Activated T-helper 1 cell treated with anti-CD3 and anti-CD28 coated beads, Interleukin-12 subunit alpha, Interleukin-12 subunit beta, Interleukin-2, Interleukin-4 antibody, amounts not matched to agents 30 ng/mL and 10 ng/mL and 1 ng/mL, durations not matched to agents 14 hours and 24 hours and 36 hours (primary cell): ENCODE data around the gene BAG1. TPM values are rescaled to one million over a fixed set of nuclear protein-coding genes. Genes with fewer than 3 reads are reported as not detected.

ENCODE experiments used
- DNase-seq: peaks from one replicate; pipeline ENCODE4 v3.0.0; 2021; ENCODE audit warnings: low spot score
- H3K27ac Mint-ChIP-seq: one replicate; pipeline ENCODE4 v1.8.0; 2021; ENCODE audit warnings: mild to moderate bottlenecking, mixed read lengths
- H3K27me3 Mint-ChIP-seq: one replicate; pipeline ENCODE4 v1.8.0; 2022; ENCODE audit warnings: mild to moderate bottlenecking, moderate library complexity, mixed read lengths; ENCODE audit not compliant: insufficient read depth
- H3K36me3 Mint-ChIP-seq: one replicate; pipeline ENCODE4 v1.8.0; 2021; ENCODE audit warnings: low read depth, mixed read lengths
- H3K4me1 Mint-ChIP-seq: one replicate; pipeline ENCODE4 v1.8.0; 2021; ENCODE audit warnings: low read depth, mixed read lengths
- H3K4me3 Mint-ChIP-seq: one replicate; pipeline ENCODE4 v1.8.0; 2021; ENCODE audit warnings: mild to moderate bottlenecking, moderate library complexity, mixed read lengths
- H3K9me3 Mint-ChIP-seq: one replicate; pipeline ENCODE4 v1.8.0; 2021; ENCODE audit warnings: mixed read lengths
- intact Hi-C: fragments of 100-400 bp; cut with micrococcal nuclease; formaldehyde crosslinking; loops from one replicate; pipeline ENCODE4 v1.15.1; 2024
- total RNA-seq: library from RNA; stranded (reverse); gene quantifications from 2 replicates; pipeline ENCODE4 v1.2.3, GENCODE V29; 2022

The BAG1 gene
- total RNA-seq, 1 donor from 2014 or later, result 78.2 TPM

- Mint-ChIP-seq H3K4me3 (no peak overlapping the region), H3K27me3 (no peaks in the 10 kb centered on the region), H3K27ac (no peak overlapping the region), H3K4me1 (peaks cover 64% of the 10 kb centered on the region), H3K36me3 (peaks cover 47% of the 10 kb centered on the region), H3K9me3 (no peaks in the 10 kb centered on the region)
- intact Hi-C loops, result no loop called here
- DNase-seq, result no peak
Measured at GRCh38 chr9:33270146-33270545, 5.6 kb upstream of the BAG1 start.

GRCh38 chr9:33267151-33267767, 2.8 kb upstream of the BAG1 start:
- peaks cover 57% of the 10 kb centered on the region for H3K4me1 Mint-ChIP-seq
- intact Hi-C loops, result loop anchor here (5.0 kb wide), 1 partner anchor 715 kb away; the partner anchor contains the start of genes SMIM27 and TOPORS
- no peaks in the 10 kb centered on the region for H3K9me3 Mint-ChIP-seq
- no peaks in the 10 kb centered on the region for H3K27me3 Mint-ChIP-seq
- no peak for DNase-seq
- peaks cover 43% of the 10 kb centered on the region for H3K36me3 Mint-ChIP-seq
- H3K27ac Mint-ChIP-seq, result peak overlapping the region; percentile 81
- H3K4me3 Mint-ChIP-seq, result peak overlapping the region; percentile 90

- Mint-ChIP-seq H3K4me3 (peak overlapping the region; percentile 90), H3K27me3 (no peaks in the 10 kb centered on the region), H3K9me3 (no peaks in the 10 kb centered on the region), H3K36me3 (peaks cover 43% of the 10 kb centered on the region), H3K4me1 (peaks cover 52% of the 10 kb centered on the region), H3K27ac (peak overlapping the region; percentile 85)
- intact Hi-C loops, result loop anchor here (1.0 to 5.0 kb wide), 4 partner anchors 41 to 783 kb away; partner anchors contain the start of genes NOL6, SMIM27, TOPORS and UBAP2
- no peak for DNase-seq
Measured at GRCh38 chr9:33265211-33265865, 830 bp upstream of the BAG1 start.

- Mint-ChIP-seq H3K36me3 (peaks cover 46% of the 10 kb centered on the region), H3K27me3 (no peaks in the 10 kb centered on the region), H3K4me1 (peaks cover 60% of the 10 kb centered on the region), H3K27ac (peak overlapping the region; percentile 94), H3K9me3 (no peaks in the 10 kb centered on the region), H3K4me3 (peak overlapping the region; percentile 96)
- intact Hi-C loops, result loop anchor here (1.0 to 2.0 kb wide), 8 partner anchors 26 to 785 kb away; partner anchors contain the start of genes APTX, B4GALT1, DNAJA1 and NFX1
- DNase-seq, result peak; percentile 28
Measured at GRCh38 chr9:33264003-33264472, 470 bp downstream of the BAG1 start.

GRCh38 chr9:33263131-33264002, 1.1 kb downstream of the BAG1 start:
- Mint-ChIP-seq H3K36me3 (peaks cover 50% of the 10 kb centered on the region), H3K4me1 (peaks cover 60% of the 10 kb centered on the region), H3K27me3 (no peaks in the 10 kb centered on the region), H3K9me3 (no peaks in the 10 kb centered on the region), H3K27ac (peak overlapping the region; percentile 94), H3K4me3 (peak overlapping the region; percentile 96)
- intact Hi-C loops, result loop anchor here (1.0 to 2.0 kb wide), 8 partner anchors 27 to 785 kb away; partner anchors contain the start of genes APTX, B4GALT1, DNAJA1 and NFX1
- peak; percentile 7 for DNase-seq

- no peaks in the 10 kb centered on the region for H3K9me3 Mint-ChIP-seq
- peaks cover 57% of the 10 kb centered on the region for H3K36me3 Mint-ChIP-seq
- peaks cover 30% of the 10 kb centered on the region for H3K4me1 Mint-ChIP-seq
- H3K27me3 Mint-ChIP-seq, result no peaks in the 10 kb centered on the region
- H3K4me3 Mint-ChIP-seq, result no peak overlapping the region
- H3K27ac Mint-ChIP-seq, result peak overlapping the region; percentile 2
- intact Hi-C loops, result no loop called here
- no peak for DNase-seq
Measured at GRCh38 chr9:33260372-33260771, 4.1 kb downstream of the BAG1 start.

- no peaks in the 10 kb centered on the region for H3K27me3 Mint-ChIP-seq
- H3K9me3 Mint-ChIP-seq, result no peaks in the 10 kb centered on the region
- H3K4me3 Mint-ChIP-seq, result no peak overlapping the region
- H3K27ac Mint-ChIP-seq, result no peak overlapping the region
- peaks cover 67% of the 10 kb centered on the region for H3K36me3 Mint-ChIP-seq
- DNase-seq, result no peak
- H3K4me1 Mint-ChIP-seq, result peaks cover 17% of the 10 kb centered on the region
- intact Hi-C loops, result no loop called here
Measured at GRCh38 chr9:33257276-33257675, 7.2 kb downstream of the BAG1 start.

- Mint-ChIP-seq H3K36me3 (peaks cover 63% of the 10 kb centered on the region), H3K27me3 (no peaks in the 10 kb centered on the region), H3K27ac (no peak overlapping the region), H3K4me3 (no peak overlapping the region), H3K4me1 (peaks cover 17% of the 10 kb centered on the region), H3K9me3 (no peaks in the 10 kb centered on the region)
- DNase-seq, result no peak
- intact Hi-C loops, result no loop called here
Measured at GRCh38 chr9:33256236-33256635, 8.3 kb downstream of the BAG1 start.

GRCh38 chr9:33255471-33255870, 9.0 kb downstream of the BAG1 start:
- Mint-ChIP-seq H3K9me3 (no peaks in the 10 kb centered on the region), H3K4me3 (no peak overlapping the region), H3K36me3 (peaks cover 58% of the 10 kb centered on the region), H3K27ac (no peak overlapping the region), H3K27me3 (no peaks in the 10 kb centered on the region), H3K4me1 (peaks cover 9% of the 10 kb centered on the region)
- DNase-seq, result no peak
- intact Hi-C loops, result no loop called here

- Mint-ChIP-seq H3K4me3 (no peak overlapping the region), H3K9me3 (no peaks in the 10 kb centered on the region), H3K27me3 (no peaks in the 10 kb centered on the region), H3K4me1 (peaks cover 5% of the 10 kb centered on the region), H3K27ac (no peak overlapping the region), H3K36me3 (peaks cover 54% of the 10 kb centered on the region)
- no peak for DNase-seq
- intact Hi-C loops, result no loop called here
Measured at GRCh38 chr9:33255014-33255413, 9.5 kb downstream of the BAG1 start.

GRCh38 chr9:33254211-33254610, 10.3 kb downstream of the BAG1 start:
- no peak for DNase-seq

GRCh38 chr9:33250458-33250995, 14.0 kb downstream of the BAG1 start:
- peaks cover 34% of the 10 kb centered on the region for H3K36me3 Mint-ChIP-seq
- H3K4me1 Mint-ChIP-seq, result no peaks in the 10 kb centered on the region
- intact Hi-C loops, result no loop called here
- no peak overlapping the region for H3K4me3 Mint-ChIP-seq
- no peaks in the 10 kb centered on the region for H3K27me3 Mint-ChIP-seq
- DNase-seq, result no peak
- no peaks in the 10 kb centered on the region for H3K9me3 Mint-ChIP-seq
- H3K27ac Mint-ChIP-seq, result no peak overlapping the region

More at GRCh38 chr9:33254211-33254610, 10.3 kb downstream of the BAG1 start:
- peaks cover 51% of the 10 kb centered on the region for H3K36me3 Mint-ChIP-seq
- no peaks in the 10 kb centered on the region for H3K27me3 Mint-ChIP-seq
- no peak overlapping the region for H3K4me3 Mint-ChIP-seq
- H3K27ac Mint-ChIP-seq, result no peak overlapping the region
- no peaks in the 10 kb centered on the region for H3K9me3 Mint-ChIP-seq
- intact Hi-C loops, result no loop called here
- no peaks in the 10 kb centered on the region for H3K4me1 Mint-ChIP-seq
